Activated T-helper 1 cell treated with Interleukin-2 at 50 U/mL for 16 hours (primary cell): ENCODE results near the gene CD38.

ENCODE experiments used
- DNase-seq: peaks from one replicate; pipeline ENCODE4 v3.0.0-alpha.2; 2020; ENCODE audit warnings: low read depth

The CD38 gene

GRCh38 chr4:15899511-15899910, 121.4 kb downstream of the CD38 start:
- no peak for DNase-seq

- no peak for DNase-seq
Measured at GRCh38 chr4:15901007-15901406, 122.9 kb downstream of the CD38 start.

DNA sequence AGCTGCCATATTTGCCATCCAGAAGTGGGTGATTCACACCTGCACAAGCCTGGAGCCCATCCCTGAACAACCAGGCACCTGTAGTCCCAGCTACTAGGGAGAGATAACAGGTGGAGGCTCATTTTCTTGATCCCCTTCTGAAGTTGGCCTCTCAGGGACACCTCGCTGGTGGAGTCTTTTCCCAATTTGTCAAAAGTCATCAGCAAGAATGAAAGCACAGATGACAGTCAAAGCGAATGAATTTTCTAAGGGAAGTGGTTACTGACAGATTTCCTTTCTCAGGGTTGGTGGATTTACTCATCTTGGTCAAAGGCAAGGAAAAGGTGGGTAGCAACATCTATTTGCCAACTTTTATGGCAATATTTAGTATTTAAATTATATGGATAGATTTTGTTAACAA, 123.9 kb downstream of the CD38 start:
- DNase-seq, result no peak

GRCh38 chr4:15902746-15903145, 124.6 kb downstream of the CD38 start:
- DNase-seq, result no peak
